HG03139 (cell line): ENCODE results near the gene SLC27A2.
"Not testable (repeated sequence)": the region's sequence is repeated elsewhere in the genome, so short reads cannot be mapped to it uniquely, and the experiment has no call there.

Experiments
- ATAC-seq: cut with Tn5 transposase; IDR thresholded peaks from one replicate; pipeline ENCODE4 v1.9.1; 2021; ENCODE audit not compliant: unreplicated experiment

The SLC27A2 gene

GRCh38 chr15:50162969-50163718 is 18.9 kb upstream of the SLC27A2 start:
- ATAC-seq: no peak

- no peak for ATAC-seq
Observed at GRCh38 chr15:50163719-50164410, 18.1 kb upstream of the SLC27A2 start.

GRCh38 chr15:50164458-50164857 is 17.5 kb upstream of the SLC27A2 start:
- ATAC-seq: no peak

GRCh38 chr15:50166216-50166615 is 15.8 kb upstream of the SLC27A2 start:
- ATAC-seq: no peak

GRCh38 chr15:50167110-50167509 is 14.9 kb upstream of the SLC27A2 start:
- ATAC-seq: no peak

- ATAC-seq: no peak
Observed at GRCh38 chr15:50168379-50168778, 13.6 kb upstream of the SLC27A2 start.

GRCh38 chr15:50168783-50169411 is 13.1 kb upstream of the SLC27A2 start:
- no peak for ATAC-seq

- not testable (repeated sequence) for ATAC-seq
Observed at GRCh38 chr15:50172360-50172895, 9.6 kb upstream of the SLC27A2 start.

- ATAC-seq: no peak
Observed at GRCh38 chr15:50176869-50177268, 5.1 kb upstream of the SLC27A2 start.

- ATAC-seq: no peak
Observed at GRCh38 chr15:50180091-50180490, 1.9 kb upstream of the SLC27A2 start.

- ATAC-seq: no peak
Observed at GRCh38 chr15:50180582-50180981, 1.4 kb upstream of the SLC27A2 start.

GRCh38 chr15:50181201-50181968 is 611 bp upstream of the SLC27A2 start:
- ATAC-seq: no peak

GRCh38 chr15:50182219-50183013 is 420 bp downstream of the SLC27A2 start:
- ATAC-seq: peak; percentile 31

- ATAC-seq: no peak
Observed at GRCh38 chr15:50183112-50183794, 1.3 kb downstream of the SLC27A2 start.

- ATAC-seq: no peak
Observed at GRCh38 chr15:50184863-50185504, 3.0 kb downstream of the SLC27A2 start.

GRCh38 chr15:50186090-50186489 is 4.1 kb downstream of the SLC27A2 start:
- ATAC-seq: no peak

GRCh38 chr15:50186752-50187151 is 4.8 kb downstream of the SLC27A2 start:
- no peak for ATAC-seq

- no peak for ATAC-seq
Observed at GRCh38 chr15:50187525-50187924, 5.5 kb downstream of the SLC27A2 start.

GRCh38 chr15:50187997-50188396 is 6.0 kb downstream of the SLC27A2 start:
- no peak for ATAC-seq
